HG03064 (cell line): ENCODE results near the gene GULP1.

Source experiments
- ATAC-seq: cut with Tn5 transposase; IDR thresholded peaks from one replicate; pipeline ENCODE4 v1.9.1; 2021; ENCODE audit warnings: low read depth; ENCODE audit not compliant: unreplicated experiment

The GULP1 gene

DNA sequence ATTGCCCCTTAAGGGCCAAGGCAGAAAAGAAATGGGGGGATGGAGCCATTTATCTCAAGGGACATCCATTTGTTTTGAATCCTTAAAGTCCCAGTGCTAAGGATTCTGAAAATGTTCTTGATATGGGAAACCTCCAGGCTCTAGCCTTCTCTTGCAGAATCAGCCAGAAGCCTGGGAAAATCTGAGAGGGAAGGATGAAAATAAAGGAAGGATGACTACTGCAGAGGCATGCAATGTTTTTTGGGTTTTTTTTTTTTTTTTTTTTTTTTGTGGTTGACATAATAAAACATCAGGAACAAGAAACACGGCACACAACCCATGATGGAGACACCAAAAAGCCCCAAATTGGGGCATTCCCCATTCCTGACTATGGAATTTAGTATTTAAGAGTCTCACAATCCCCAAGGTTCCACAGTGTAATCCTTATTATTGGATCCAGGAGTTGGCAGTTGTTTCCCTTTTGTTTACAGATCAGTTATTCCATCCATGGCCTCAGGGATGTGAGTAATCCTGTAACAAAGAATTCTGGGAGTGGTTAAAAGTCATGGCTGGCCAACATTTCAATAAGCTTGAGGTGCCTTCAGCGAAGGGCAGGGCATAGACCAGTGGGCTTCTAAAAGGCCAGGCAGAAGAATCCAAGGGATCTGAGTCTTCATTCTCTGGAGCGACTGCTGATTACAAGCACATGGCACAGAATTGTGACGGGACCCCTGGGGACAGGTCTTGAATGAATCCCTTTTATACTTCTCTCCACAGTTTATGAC is 337.5 kb downstream of the GULP1 start:
- ATAC-seq: no peak

DNA sequence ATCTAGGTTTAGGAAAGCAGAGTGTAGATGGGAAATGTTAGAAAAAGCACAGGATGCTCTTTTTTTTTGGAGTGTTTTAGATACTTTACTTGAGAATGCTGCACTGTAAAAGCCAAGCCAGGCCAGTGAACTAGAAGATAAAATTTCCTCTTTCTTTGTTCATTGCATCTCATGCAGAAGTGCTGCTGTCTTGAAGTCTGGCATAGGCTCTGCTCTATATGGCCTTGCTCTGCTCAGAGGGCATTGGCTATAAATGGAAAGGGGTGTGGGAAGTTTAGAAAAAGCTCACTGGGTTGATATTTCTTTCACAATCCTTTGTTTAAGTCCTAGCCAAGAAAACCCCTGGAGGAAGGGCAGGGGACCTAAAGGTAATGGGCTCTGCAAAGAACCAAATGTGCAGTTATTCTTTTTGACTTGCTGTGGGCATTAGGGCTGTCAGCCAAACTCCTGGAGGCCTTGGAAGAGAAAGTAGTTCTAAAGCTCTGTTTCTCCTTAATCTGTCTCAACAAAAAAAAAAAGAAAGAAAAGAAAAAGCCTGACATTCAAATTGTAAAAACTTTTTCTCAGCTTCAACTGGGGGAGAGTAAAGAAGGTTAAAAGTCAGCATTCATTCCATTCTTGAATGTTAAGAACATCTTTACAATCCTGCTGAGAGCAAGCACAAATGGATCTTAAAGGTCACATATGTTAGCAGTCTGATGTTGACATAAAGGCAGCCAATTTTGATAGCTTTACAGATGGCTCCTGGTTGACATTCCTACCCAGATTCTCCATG is 338.3 kb downstream of the GULP1 start:
- no peak for ATAC-seq

DNA sequence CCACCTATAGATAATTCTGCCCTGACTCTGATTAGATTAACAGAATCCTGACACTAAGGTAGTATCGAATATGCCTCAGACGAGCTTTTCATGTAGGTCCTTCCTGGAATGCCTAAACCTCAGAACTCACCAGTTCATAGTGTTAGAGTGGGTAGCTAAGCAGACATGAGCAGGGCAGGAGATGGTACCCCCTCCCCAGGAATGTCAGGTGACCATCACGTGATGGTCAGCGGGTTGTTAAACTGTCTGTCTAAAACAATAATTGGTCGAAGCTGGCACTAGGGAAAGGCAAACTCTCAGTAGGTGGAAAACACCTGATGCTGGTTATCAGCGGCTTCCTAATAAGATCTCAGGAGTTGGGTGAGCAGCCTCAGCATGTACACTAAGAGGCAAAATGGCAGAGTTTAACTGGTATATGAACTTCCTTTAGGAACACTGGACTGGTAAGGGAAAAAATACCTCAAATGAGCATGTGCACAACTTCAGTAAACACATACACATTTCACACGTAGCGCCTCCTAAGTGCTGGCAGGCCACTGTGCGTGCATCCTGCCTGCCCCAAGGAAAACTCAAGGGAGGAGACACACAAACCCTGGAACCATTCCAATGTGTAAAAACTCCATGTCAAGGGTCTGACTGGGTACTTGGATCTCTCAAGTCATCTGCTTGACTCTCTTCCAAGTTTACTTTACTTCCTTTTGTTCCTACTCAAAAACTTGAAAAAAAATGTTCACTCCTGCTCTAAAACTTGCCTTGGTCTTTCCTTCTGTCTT is 339.5 kb downstream of the GULP1 start:
- no peak for ATAC-seq

DNA sequence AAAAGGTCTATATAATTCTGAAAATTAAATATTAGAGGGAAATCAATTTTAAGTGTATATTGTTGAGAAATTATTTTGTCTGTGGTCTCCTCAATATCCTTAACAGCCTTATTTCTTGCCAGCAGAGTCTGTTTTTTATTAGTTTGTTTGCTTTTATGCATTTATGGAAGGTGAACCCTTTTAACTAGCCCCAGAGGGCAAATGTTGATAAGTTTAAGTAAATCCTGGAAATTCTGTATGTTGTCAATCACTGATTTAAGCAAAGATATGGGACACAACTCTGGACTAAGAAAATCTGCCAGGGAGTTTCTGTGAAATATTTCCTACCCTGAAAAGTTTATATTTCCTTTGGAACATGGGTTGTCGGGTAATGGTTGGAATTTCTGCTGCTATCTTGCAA is 343.0 kb downstream of the GULP1 start:
- no peak for ATAC-seq
